HepG2 (cell line): ENCODE results near the gene OR2F2. TPM values are rescaled to one million over a fixed set of nuclear protein-coding genes. Genes with fewer than 3 reads are reported as not detected.

Source experiments
- ARID2 ChIP-seq: sonication (generic); formaldehyde crosslinking; IDR thresholded peaks from 2 replicates; pipeline ENCODE4 v1.8.1; 2022; ENCODE audit warnings: mild to moderate bottlenecking, missing genetic modification reagents, borderline replicate concordance
- ATF2 ChIP-seq: sonication (generic); formaldehyde crosslinking; IDR thresholded peaks from 2 replicates; pipeline ENCODE4 v1.4.0; 2020; ENCODE audit warnings: missing genetic modification reagents
- CEBPB ChIP-seq: IDR thresholded peaks from 2 replicates; pipeline ENCODE4 v1.6.1; 2011; ENCODE audit warnings: low read depth, low read length, improper control_type of control experiment, borderline replicate concordance
- DNMT1 ChIP-seq: sonication (generic); formaldehyde crosslinking; IDR thresholded peaks from 2 replicates; pipeline ENCODE4 v1.5.1; 2020; ENCODE audit warnings: mild to moderate bottlenecking, missing genetic modification reagents
- DPF2 ChIP-seq: sonication (generic); formaldehyde crosslinking; IDR thresholded peaks from 2 replicates; pipeline ENCODE4 v1.4.0; 2020; ENCODE audit warnings: mild to moderate bottlenecking, low read depth, missing genetic modification reagents, borderline replicate concordance
- E2F1 ChIP-seq: sonication (generic); formaldehyde crosslinking; IDR thresholded peaks from 2 replicates; pipeline ENCODE4 v1.5.0; 2020; ENCODE audit warnings: missing genetic modification reagents
- EED ChIP-seq: sonication (generic); formaldehyde crosslinking; IDR thresholded peaks from 2 replicates; pipeline ENCODE4 v1.5.0; 2020; ENCODE audit warnings: mild to moderate bottlenecking, missing genetic modification reagents
- FOXO1 ChIP-seq: sonication (generic); formaldehyde crosslinking; IDR thresholded peaks from 2 replicates; pipeline ENCODE4 v1.4.0; 2020; ENCODE audit warnings: missing genetic modification reagents
- GFI1 ChIP-seq: sonication (generic); formaldehyde crosslinking; IDR thresholded peaks from 2 replicates; pipeline ENCODE4 v1.5.0; 2020; ENCODE audit warnings: missing genetic modification reagents, mild to moderate bottlenecking, borderline replicate concordance
- GTF2F1 ChIP-seq: fragments of 150-350 bp; IDR thresholded peaks from 2 replicates; pipeline ENCODE4 v1.6.1; 2014; ENCODE audit warnings: low read length
- IRF9 ChIP-seq: sonication (generic); formaldehyde crosslinking; IDR thresholded peaks from 2 replicates; pipeline ENCODE4 v1.8.0; 2022; ENCODE audit warnings: missing genetic modification reagents, mild to moderate bottlenecking, borderline replicate concordance
- KAT2B ChIP-seq: fragments of 150-350 bp; IDR thresholded peaks from 2 replicates; pipeline ENCODE4 v1.6.1; 2014; ENCODE audit warnings: low read depth, low read length, borderline replicate concordance
- NBN ChIP-seq: fragments of 450-650 bp; conservative IDR thresholded peaks from 2 replicates; pipeline ENCODE4 v1.6.1; 2017
- NFRKB ChIP-seq: fragments of 450-650 bp; IDR thresholded peaks from 2 replicates; pipeline ENCODE4 v1.6.1; 2017
- NR1H2 ChIP-seq: sonication (generic); formaldehyde crosslinking; IDR thresholded peaks from 2 replicates; pipeline ENCODE4 v1.8.1; 2022; ENCODE audit warnings: low read depth, missing genetic modification reagents, borderline replicate concordance
- ONECUT2 ChIP-seq: sonication (generic); formaldehyde crosslinking; IDR thresholded peaks from 2 replicates; pipeline ENCODE4 v1.4.0; 2020; ENCODE audit warnings: missing genetic modification reagents
- SP4 ChIP-seq: sonication (generic); formaldehyde crosslinking; IDR thresholded peaks from 2 replicates; pipeline ENCODE4 v1.8.1; 2023; ENCODE audit warnings: mild to moderate bottlenecking, missing genetic modification reagents
- SRSF1 ChIP-seq: fragments of 200-400 bp; formaldehyde crosslinking; optimal IDR thresholded peaks from 2 replicates; pipeline ENCODE3; 2017; ENCODE audit warnings: mild to moderate bottlenecking, low read depth, low read length, moderate library complexity
- SRSF9 ChIP-seq: fragments of 200-400 bp; formaldehyde crosslinking; IDR thresholded peaks from 2 replicates; pipeline ENCODE4 v1.6.1; 2018; ENCODE audit warnings: borderline replicate concordance, mild to moderate bottlenecking, low read depth, low read length; ENCODE audit not compliant: insufficient read depth, poor library complexity, severe bottlenecking
- YEATS2 ChIP-seq: sonication (generic); formaldehyde crosslinking; IDR thresholded peaks from 2 replicates; pipeline ENCODE4 v1.4.0; 2020; ENCODE audit warnings: missing genetic modification reagents, borderline replicate concordance
- ZBTB20 ChIP-seq: sonication (generic); formaldehyde crosslinking; IDR thresholded peaks from 2 replicates; pipeline ENCODE4 v1.8.1; 2023; ENCODE audit warnings: missing genetic modification reagents, low read depth, mild to moderate bottlenecking, borderline replicate concordance
- ZFP36L1 ChIP-seq: sonication (generic); formaldehyde crosslinking; IDR thresholded peaks from 2 replicates; pipeline ENCODE4 v1.8.0; 2022; ENCODE audit warnings: mild to moderate bottlenecking, missing genetic modification reagents, moderate library complexity
- ZGPAT ChIP-seq: IDR thresholded peaks from 2 replicates; pipeline ENCODE4 v1.6.1; 2016; ENCODE audit warnings: mild to moderate bottlenecking
- ZNF510 ChIP-seq: sonication (generic); formaldehyde crosslinking; IDR thresholded peaks from 2 replicates; pipeline ENCODE4 v1.4.0; 2020; ENCODE audit warnings: low read depth, mild to moderate bottlenecking, missing genetic modification reagents
- ZNF777 ChIP-seq: sonication (generic); formaldehyde crosslinking; IDR thresholded peaks from 2 replicates; pipeline ENCODE4 v1.4.0; 2020; ENCODE audit warnings: missing genetic modification reagents
- ZSCAN20 ChIP-seq: sonication (generic); formaldehyde crosslinking; IDR thresholded peaks from 2 replicates; pipeline ENCODE4 v1.4.0; 2020; ENCODE audit warnings: missing genetic modification reagents, mild to moderate bottlenecking, borderline replicate concordance
- polyA plus RNA-seq, 8 experiments: library from polyadenylated mRNA; depleted of rRNA in 3 of 8; stranded (reverse) in 7 of 8; unstranded in 1 of 8; fragments of >200 nt; fragmentation: Illumina TruSeq in 4 of 8; extraction: Trizol in 4 of 8; gene quantifications; 2 replicates each; pipeline versions ENCODE4 v1.2.1 to v1.2.3, GENCODE V29; 2011 to 2016; ENCODE audit warnings: low read depth in 4 of 8, missing spikeins in 1 of 8, mixed read lengths in 1 of 8; ENCODE audit not compliant: insufficient read depth in 1 of 8
- total RNA-seq, 5 experiments: library from RNA; depleted of rRNA; stranded (reverse); fragments of >200 nt; fragmentation: Illumina TruSeq; extraction: Trizol; gene quantifications; 2 replicates each; pipeline ENCODE4 v1.2.3, GENCODE V29; 2016; ENCODE audit warnings: low read depth in 1 of 5

OR2F2 gene
- total and polyA plus RNA-seq, 2 of the 13 experiments (the other 11 are each of a cell fraction or from before 2014, with no cell fraction given) = 0.13 TPM; not detected in 1

- TF ChIP-seq ATF2 (CRISPR knock-in tag) (peak; percentile 87; the same call in 1 of the 2 replicates), ARID2 (CRISPR knock-in tag) (no peak), ZGPAT (CRISPR knock-in tag) (peak; percentile 85), NBN (no peak), ZFP36L1 (CRISPR knock-in tag) (peak; percentile 54; the same call in 1 of the 2 replicates), SP4 (CRISPR knock-in tag) (no peak), E2F1 (CRISPR knock-in tag) (peak; percentile 62; the same call in 1 of the 2 replicates), CEBPB (peak; percentile 100), GFI1 (no peak), SRSF9 (no peak), KAT2B (no peak), DNMT1 (CRISPR knock-in tag) (no peak), ZNF510 (CRISPR knock-in tag) (no peak), ZNF777 (0 out of 2 replicates have a peak, but pooled peaks have one; percentile 17), EED (no peak), YEATS2 (no peak; the same call in 1 of the 2 replicates), FOXO1 (CRISPR knock-in tag) (peak; percentile 92), NFRKB (no peak), SRSF1 (no peak), DPF2 (CRISPR knock-in tag) (peak; percentile 98), ZSCAN20 (CRISPR knock-in tag) (no peak), ZBTB20 (CRISPR knock-in tag) (no peak), IRF9 (CRISPR knock-in tag) (no peak), GTF2F1 (no peak), NR1H2 (no peak), ONECUT2 (CRISPR knock-in tag) (no peak; the same call in 1 of the 2 replicates)
Measured at GRCh38 chr7:143906895-143907294, 28.1 kb upstream of the OR2F2 start (continued).
